ENCODE measurements around the gene HOXC9. TPM values are rescaled to one million over a fixed set of nuclear protein-coding genes. Genes with fewer than 3 reads are reported as not detected.

Gene HOXC9
- total RNA-seq, 2 donors from 2014 or later, result 0.23 to 3.0 TPM

- DNase-seq (ENCODE audit: low spot score), result no peak
- H3K36me3 ChIP-seq, result no peaks in the 10 kb centered on the region
- WGBS, result 15% methylated on average over 5 of the region's 5 CpGs
- H3K4me3 ChIP-seq, result no peak overlapping the region
- intact Hi-C loops (cut with DNase I), result no loop called here
- H3K9me3 ChIP-seq, result no peaks in the 10 kb centered on the region
- no peak for TF ChIP-seq CTCF (IDR thresholded peaks at IDR 0.05)
- TF ChIP-seq POLR2AphosphoS5 (IDR thresholded peaks at IDR 0.05), result no peak
- no peak for TF ChIP-seq POLR2A (IDR thresholded peaks at IDR 0.05)
- no peaks in the 10 kb centered on the region for H3K4me1 ChIP-seq (replicated peaks)
- H3K27ac ChIP-seq, result no peak overlapping the region
- peaks cover 78% of the 10 kb centered on the region for H3K27me3 ChIP-seq (replicated peaks; ENCODE audit: insufficient read depth)
Measured at GRCh38 chr12:53988541-53989226, 11.3 kb upstream of the HOXC9 start.

- Histone ChIP-seq H3K4me3 (no peak overlapping the region), H3K36me3 (no peaks in the 10 kb centered on the region), H3K4me1 (replicated peaks) (no peaks in the 10 kb centered on the region), H3K27me3 (replicated peaks; ENCODE audit: insufficient read depth) (peaks cover 74% of the 10 kb centered on the region), H3K9me3 (no peaks in the 10 kb centered on the region), H3K27ac (no peak overlapping the region)
- peak; percentile 30 for DNase-seq (ENCODE audit: low spot score)
- intact Hi-C loops (cut with DNase I), result no loop called here
- TF ChIP-seq CTCF (IDR thresholded peaks at IDR 0.05) (peak in 2 of 4 experiments; percentile 14 to 52), POLR2A (IDR thresholded peaks at IDR 0.05) (no peak)
- 9% methylated on average over 28 of the region's 28 CpGs for WGBS
Measured at GRCh38 chr12:53989227-53990113, 10.5 kb upstream of the HOXC9 start.

DNA sequence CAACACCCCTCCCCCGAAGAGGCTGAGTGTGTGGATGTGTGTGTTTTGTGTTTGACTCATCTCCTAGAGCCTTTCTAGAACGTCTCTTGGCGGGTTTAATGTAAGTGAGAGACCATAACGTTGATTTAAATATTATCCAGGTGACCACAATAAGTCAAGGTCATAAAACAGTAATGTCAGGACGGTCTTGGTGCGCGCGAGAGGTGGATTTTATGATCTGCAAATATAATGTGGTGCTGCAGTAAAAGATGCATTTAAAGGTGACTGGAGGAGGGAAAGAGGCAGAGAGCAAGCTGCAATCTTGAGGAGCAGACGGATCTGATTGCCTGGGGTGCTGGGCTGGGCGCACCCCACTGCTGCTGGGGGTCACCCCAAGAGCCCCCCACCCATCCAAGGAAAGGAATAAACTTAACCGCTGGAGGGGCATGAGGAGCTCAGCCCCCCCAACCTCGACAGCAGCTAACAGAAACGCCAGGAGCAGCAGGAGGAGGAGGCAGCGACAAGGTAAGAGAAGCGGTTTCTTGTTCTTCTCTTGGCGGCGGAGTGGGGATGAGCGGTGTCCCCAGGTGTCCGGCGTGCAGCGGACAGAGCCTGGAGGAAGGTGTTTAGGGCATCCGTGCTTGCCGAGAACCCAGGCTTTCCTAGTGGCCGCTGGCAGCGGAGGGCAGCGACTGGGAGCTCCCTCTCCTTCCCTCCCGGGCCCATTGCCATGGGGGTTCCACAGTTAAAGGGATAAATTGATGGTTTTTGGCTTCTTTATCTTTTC lies 9.5 kb upstream of the HOXC9 start:
- Histone ChIP-seq H3K27me3 (replicated peaks; ENCODE audit: insufficient read depth) (peaks cover 73% of the 10 kb centered on the region), H3K9me3 (no peaks in the 10 kb centered on the region), H3K36me3 (no peaks in the 10 kb centered on the region), H3K4me1 (replicated peaks) (no peaks in the 10 kb centered on the region), H3K27ac (no peak overlapping the region), H3K4me3 (no peak overlapping the region)
- WGBS, result 5% methylated on average over 27 of the region's 27 CpGs
- TF ChIP-seq POLR2A (IDR thresholded peaks at IDR 0.05), result no peak
- intact Hi-C loops (cut with DNase I), result no loop called here
- DNase-seq (ENCODE audit: low spot score), result no peak

GRCh38 chr12:53991077-53991460 lies 8.9 kb upstream of the HOXC9 start:
- TF ChIP-seq CTCF (IDR thresholded peaks at IDR 0.05), result no peak
- no peak for TF ChIP-seq POLR2A (IDR thresholded peaks at IDR 0.05)
- TF ChIP-seq POLR2AphosphoS5 (IDR thresholded peaks at IDR 0.05), result no peak
- intact Hi-C loops (cut with DNase I), result no loop called here
- Histone ChIP-seq H3K9me3 (no peaks in the 10 kb centered on the region), H3K4me1 (replicated peaks) (no peaks in the 10 kb centered on the region), H3K27ac (no peak overlapping the region), H3K36me3 (no peaks in the 10 kb centered on the region), H3K27me3 (replicated peaks; ENCODE audit: insufficient read depth) (peaks cover 73% of the 10 kb centered on the region), H3K4me3 (no peak overlapping the region)
- DNase-seq (ENCODE audit: low spot score), result no peak
- WGBS, result 5% methylated on average over 8 of the region's 8 CpGs

GRCh38 chr12:53992377-53992889 lies 7.5 kb upstream of the HOXC9 start:
- intact Hi-C loops (cut with DNase I), result no loop called here
- Histone ChIP-seq H3K27ac (no peak overlapping the region), H3K36me3 (no peaks in the 10 kb centered on the region), H3K4me1 (replicated peaks) (no peaks in the 10 kb centered on the region), H3K4me3 (no peak overlapping the region), H3K9me3 (no peaks in the 10 kb centered on the region), H3K27me3 (replicated peaks; ENCODE audit: insufficient read depth) (peaks cover 72% of the 10 kb centered on the region)
- no peak for DNase-seq (ENCODE audit: low spot score)
- TF ChIP-seq POLR2A (IDR thresholded peaks at IDR 0.05) (no peak), CTCF (IDR thresholded peaks at IDR 0.05) (no peak), POLR2AphosphoS5 (IDR thresholded peaks at IDR 0.05) (no peak)
- 74% methylated on average over 7 of the region's 7 CpGs for WGBS
